Hematopoietic multipotent progenitor cell (in vitro differentiated cells): ENCODE results near the gene P4HA1. TPM values are rescaled to one million over a fixed set of nuclear protein-coding genes. Genes with fewer than 3 reads are reported as not detected.

Experiments
- DNase-seq, 3 donors: peaks; one replicate each; pipeline ENCODE4 v3.0.0-alpha.2; 2011 to 2015; ENCODE audit warnings: low read depth in 2 of 3, low spot score in 2 of 3
- small RNA-seq: library from RNA; depleted of rRNA; stranded (forward); fragments of <200 nt; gene quantifications from one replicate; pipeline ENCODE3, GENCODE V24; 2012
- total RNA-seq: library from RNA; depleted of rRNA; stranded (reverse); fragments of >200 nt; gene quantifications from one replicate; pipeline ENCODE4 v1.2.3, GENCODE V29; 2012

P4HA1 gene
- total RNA-seq, 1 donor = 7.3 TPM

DNA sequence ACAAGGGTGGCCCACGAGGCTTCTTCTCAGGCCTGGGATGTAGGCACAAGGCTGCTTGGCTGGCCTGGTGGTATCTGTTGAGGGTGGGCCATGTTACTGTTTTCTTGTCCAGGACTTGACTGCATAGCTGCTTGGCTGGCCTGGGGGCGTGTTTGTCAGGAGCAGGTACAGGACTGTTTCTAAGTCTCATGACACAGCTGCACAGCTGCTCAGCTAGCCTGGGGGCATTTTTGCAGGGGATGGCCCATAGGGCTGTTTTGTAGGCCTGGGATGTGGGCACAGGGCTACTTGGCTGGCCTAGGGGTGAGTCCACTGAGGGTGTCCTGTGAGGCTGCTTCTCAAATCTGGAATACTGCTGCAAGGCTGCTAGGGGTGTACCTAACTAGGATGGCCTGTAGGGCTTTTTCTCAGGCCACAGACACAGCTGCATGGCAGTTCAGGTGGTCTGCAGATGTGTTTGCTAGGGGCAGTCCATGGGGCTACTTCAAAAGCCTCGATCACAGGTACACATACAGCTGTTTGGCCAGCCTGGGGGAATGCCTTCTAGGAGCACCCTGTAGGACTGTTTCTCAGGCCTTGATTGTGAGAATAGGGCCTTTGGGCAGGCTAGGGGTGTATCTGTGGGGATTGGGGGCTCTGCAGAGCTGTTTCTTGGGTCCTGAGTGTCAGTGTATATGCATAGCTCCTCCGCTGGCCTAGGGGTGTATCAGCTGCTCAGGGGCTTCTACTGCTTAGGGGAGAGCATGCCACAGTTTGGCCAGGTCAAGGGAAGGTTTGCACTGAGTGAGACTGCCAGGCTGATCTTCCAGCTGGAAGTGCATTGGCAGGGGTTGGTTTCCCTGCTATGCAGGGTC lies 115.4 kb downstream of the P4HA1 start:
- no peak for DNase-seq

DNA sequence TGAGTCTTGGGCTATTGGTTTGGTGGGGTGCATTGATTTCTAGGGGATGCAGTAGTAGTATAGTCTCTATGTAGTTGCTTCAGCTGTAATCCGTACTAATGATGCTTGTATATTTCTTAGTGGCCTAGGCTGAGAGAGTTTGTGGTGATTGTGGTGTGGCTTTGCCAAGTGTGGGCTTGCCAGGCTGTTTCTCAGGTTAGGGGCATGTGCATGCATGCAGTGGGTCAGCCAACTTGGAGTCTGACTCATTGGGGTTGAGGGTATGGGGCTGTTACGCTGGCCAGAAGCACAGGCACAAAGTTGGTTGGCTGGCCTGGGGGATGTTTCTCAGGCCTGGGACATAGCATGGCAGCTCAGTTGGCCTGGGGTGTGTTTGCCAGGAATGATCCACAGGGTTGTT lies 116.3 kb downstream of the P4HA1 start:
- DNase-seq = no peak

DNA sequence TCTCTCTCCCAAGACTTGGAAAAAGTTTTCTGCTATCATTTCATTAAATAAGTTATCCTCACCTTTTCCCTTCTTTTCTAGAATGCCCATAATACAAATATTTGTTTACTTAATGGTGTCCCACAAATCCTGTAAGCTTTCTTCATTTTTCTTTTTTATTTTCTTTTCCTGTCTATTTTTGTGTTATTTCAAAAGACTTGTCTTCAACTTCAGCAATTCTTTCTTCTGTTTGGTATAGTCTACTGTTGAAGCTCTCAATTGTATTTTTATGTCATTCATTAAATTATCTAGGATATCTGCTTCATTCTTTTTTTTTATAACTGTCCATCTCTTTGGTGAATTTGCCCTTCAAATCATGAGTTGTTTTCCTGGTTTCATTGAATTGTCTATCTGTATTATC lies 117.0 kb downstream of the P4HA1 start:
- no peak for DNase-seq

DNA sequence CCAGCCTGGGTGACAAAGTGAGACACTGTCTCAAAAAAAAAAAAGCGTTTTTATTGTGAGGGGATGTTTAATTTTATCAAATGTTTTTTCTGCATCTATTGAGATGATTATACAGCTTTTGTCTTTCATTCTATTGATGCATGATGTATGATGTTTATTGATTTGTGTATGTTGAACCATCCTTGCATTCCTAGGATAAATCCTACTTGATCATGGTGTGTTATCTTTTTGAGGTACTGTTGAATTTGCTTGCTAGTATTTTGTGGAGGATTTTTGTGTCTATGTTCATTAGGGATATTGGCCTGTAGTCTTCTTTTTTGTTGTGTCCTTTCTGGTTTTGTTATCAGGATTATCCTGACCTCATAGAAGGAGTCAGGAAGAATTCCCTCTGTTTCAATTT lies 119.8 kb downstream of the P4HA1 start:
- DNase-seq = no peak

Small RNA genes within 50 kb of the gene (small RNA-seq; reads per million reads assigned to genes)
- gene RF00019 (not detected), gene SNORA11F (294 reads per million, percentile 98 among the genes with 10 or more reads in this experiment)

Other genes starting within 250 kb of the P4HA1 start
- gene OIT3, start 203.1 kb downstream of the P4HA1 start, total RNA-seq = not detected
- not detected for gene PLA2G12B, start 142.1 kb downstream of the P4HA1 start, total RNA-seq
- gene NUDT13, start 13.6 kb upstream of the P4HA1 start, total RNA-seq = 1.6 TPM
- 26.9 TPM for gene ECD, start 71.1 kb upstream of the P4HA1 start, total RNA-seq
- 18.3 TPM for gene FAM149B1, start 71.3 kb upstream of the P4HA1 start, total RNA-seq
- 29.6 TPM for gene DNAJC9, start 150.4 kb upstream of the P4HA1 start, total RNA-seq
- gene MRPS16, start 155.8 kb upstream of the P4HA1 start, total RNA-seq = 58.2 TPM